Upper lobe of left lung (tissue), 4 donors: ENCODE measurements around the gene SLC9C1.

Source experiments
- POLR2A ChIP-seq, 4 donors: fragments of 450-650 bp; IDR thresholded peaks; one replicate each; pipeline ENCODE4 v1.5.1; 2016 to 2017; ENCODE audit warnings: antibody characterized with exemption in 4 of 4, mild to moderate bottlenecking in 2 of 4
- TF ChIP-seq, protein P1 (sequence below), 6 experiments: fragments of 450-650 bp in 4 of 6; fragments of 200-600 bp in 2 of 6; sonication (generic) in 2 of 6; IDR thresholded peaks; one replicate each; pipeline ENCODE4 v1.5.1; 2016 to 2019; ENCODE audit warnings: antibody characterized with exemption in 6 of 6

DNA sequence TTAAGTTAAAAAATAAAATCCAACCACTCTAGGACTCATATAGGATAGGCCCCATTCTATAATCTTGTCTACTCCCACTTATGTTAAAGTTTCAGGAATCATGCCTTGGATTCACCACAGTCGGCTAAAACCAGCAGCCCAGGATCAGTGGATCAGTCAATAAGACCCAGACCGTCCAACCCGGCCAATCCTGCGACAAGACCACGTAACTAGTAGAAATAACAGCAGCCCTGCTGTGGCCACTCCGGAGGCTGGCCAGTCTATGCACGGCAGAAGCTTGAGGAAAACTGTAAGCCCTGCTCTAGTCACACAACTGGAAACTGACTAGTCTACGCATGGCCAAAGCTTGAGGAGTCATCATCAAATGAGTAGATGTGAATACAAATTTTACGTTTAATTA lies 12.8 kb upstream of the SLC9C1 start:
- TF ChIP-seq POLR2A (IDR thresholded peaks at IDR 0.05) = no peak
- TF ChIP-seq, protein P1, sequence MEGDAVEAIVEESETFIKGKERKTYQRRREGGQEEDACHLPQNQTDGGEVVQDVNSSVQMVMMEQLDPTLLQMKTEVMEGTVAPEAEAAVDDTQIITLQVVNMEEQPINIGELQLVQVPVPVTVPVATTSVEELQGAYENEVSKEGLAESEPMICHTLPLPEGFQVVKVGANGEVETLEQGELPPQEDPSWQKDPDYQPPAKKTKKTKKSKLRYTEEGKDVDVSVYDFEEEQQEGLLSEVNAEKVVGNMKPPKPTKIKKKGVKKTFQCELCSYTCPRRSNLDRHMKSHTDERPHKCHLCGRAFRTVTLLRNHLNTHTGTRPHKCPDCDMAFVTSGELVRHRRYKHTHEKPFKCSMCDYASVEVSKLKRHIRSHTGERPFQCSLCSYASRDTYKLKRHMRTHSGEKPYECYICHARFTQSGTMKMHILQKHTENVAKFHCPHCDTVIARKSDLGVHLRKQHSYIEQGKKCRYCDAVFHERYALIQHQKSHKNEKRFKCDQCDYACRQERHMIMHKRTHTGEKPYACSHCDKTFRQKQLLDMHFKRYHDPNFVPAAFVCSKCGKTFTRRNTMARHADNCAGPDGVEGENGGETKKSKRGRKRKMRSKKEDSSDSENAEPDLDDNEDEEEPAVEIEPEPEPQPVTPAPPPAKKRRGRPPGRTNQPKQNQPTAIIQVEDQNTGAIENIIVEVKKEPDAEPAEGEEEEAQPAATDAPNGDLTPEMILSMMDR (IDR thresholded peaks at IDR 0.05) = no peak
